Hematopoietic multipotent progenitor cell treated with erythropoietin and hydrocortisone succinate and interleukin-3 and kit ligand, for 17 days (in vitro differentiated cells): ENCODE results near the gene PGRMC2.
"Not testable (repeated sequence)": the region's sequence is repeated elsewhere in the genome, so short reads cannot be mapped to it uniquely, and the experiment has no call there.

ENCODE experiments used
- DNase-seq: peaks from one replicate; pipeline ENCODE4 v3.0.0-alpha.2; 2015; ENCODE audit warnings: low spot score

The PGRMC2 gene

GRCh38 chr4:128267745-128268144 is 19.9 kb downstream of the PGRMC2 start:
- DNase-seq: no peak

GRCh38 chr4:128267171-128267570 is 20.4 kb downstream of the PGRMC2 start:
- not testable (repeated sequence) for DNase-seq

GRCh38 chr4:128265550-128265949 is 22.1 kb downstream of the PGRMC2 start:
- DNase-seq: not testable (repeated sequence)

- not testable (repeated sequence) for DNase-seq
Observed at GRCh38 chr4:128259889-128260288, 27.7 kb downstream of the PGRMC2 start.

- not testable (repeated sequence) for DNase-seq
Observed at GRCh38 chr4:128258166-128258565, 29.4 kb downstream of the PGRMC2 start.

GRCh38 chr4:128256539-128256938 is 31.1 kb downstream of the PGRMC2 start:
- no peak for DNase-seq

- no peak for DNase-seq
Observed at GRCh38 chr4:128255906-128256305, 31.7 kb downstream of the PGRMC2 start.

- DNase-seq: no peak
Observed at GRCh38 chr4:128249787-128250668, 37.6 kb downstream of the PGRMC2 start.

GRCh38 chr4:128247906-128248305 is 39.7 kb downstream of the PGRMC2 start:
- DNase-seq: no peak

GRCh38 chr4:128245391-128245790 is 42.2 kb downstream of the PGRMC2 start:
- DNase-seq: not testable (repeated sequence)

GRCh38 chr4:128244379-128244778 is 43.2 kb downstream of the PGRMC2 start:
- DNase-seq: no peak

- DNase-seq: no peak
Observed at GRCh38 chr4:128242601-128243000, 45.0 kb downstream of the PGRMC2 start.

- DNase-seq: no peak
Observed at GRCh38 chr4:128241981-128242380, 45.6 kb downstream of the PGRMC2 start.

- no peak for DNase-seq
Observed at GRCh38 chr4:128241425-128241913, 46.1 kb downstream of the PGRMC2 start.

- DNase-seq: no peak
Observed at GRCh38 chr4:128241019-128241418, 46.6 kb downstream of the PGRMC2 start.

- no peak for DNase-seq
Observed at GRCh38 chr4:128234836-128235235, 52.8 kb downstream of the PGRMC2 start.

GRCh38 chr4:128232719-128233118 is 54.9 kb downstream of the PGRMC2 start:
- DNase-seq: no peak

GRCh38 chr4:128228845-128229795 is 58.5 kb downstream of the PGRMC2 start:
- no peak for DNase-seq

- no peak for DNase-seq
Observed at GRCh38 chr4:128227991-128228571, 59.5 kb downstream of the PGRMC2 start.

GRCh38 chr4:128225148-128225547 is 62.5 kb downstream of the PGRMC2 start:
- DNase-seq: no peak

GRCh38 chr4:128221586-128221985 is 66.0 kb downstream of the PGRMC2 start:
- no peak for DNase-seq
